ENCODE data around the gene CRTC3. TPM values are rescaled to one million over a fixed set of nuclear protein-coding genes. Genes with fewer than 3 reads are reported as not detected.
"Not testable (repeated sequence)": the region's sequence is repeated elsewhere in the genome, so short reads cannot be mapped to it uniquely, and the experiment has no call there.

The CRTC3 gene
- total RNA-seq, 2 donors from 2014 or later, result 10.5 to 13.0 TPM

- H3K4me3 ChIP-seq, result no peak overlapping the region
- H3K4me1 ChIP-seq, result no peaks in the 10 kb centered on the region
- no peak overlapping the region for H3K27ac ChIP-seq
- intact Hi-C loops (cut with DNase I), result no loop called here
- H3K36me3 ChIP-seq (replicated peaks in 1 of 2; ENCODE audit: insufficient read depth in 1 of 2, low read depth in 2 of 2), result peaks cover 0 to 28% of the 10 kb centered on the region in 2 donors
- 71 to 78% methylated on average over 4 of the region's 4 CpGs for WGBS, 2 donors
- no peaks in the 10 kb centered on the region for H3K27me3 ChIP-seq
- ATAC-seq (no peak), DNase-seq (no peak)
- TF ChIP-seq CTCF (IDR thresholded peaks at IDR 0.05), result no peak
- TF ChIP-seq POLR2A (IDR thresholded peaks at IDR 0.05), result no peak
- H3K9me3 ChIP-seq, result no peaks in the 10 kb centered on the region
These were observed 27.8 kb upstream of the CRTC3 start for GRCh38 chr15:90501898-90502297.

GRCh38 chr15:90510781-90511180 lies 18.9 kb upstream of the CRTC3 start:
- H3K27me3 ChIP-seq; H3K9me3 ChIP-seq; DNase-seq; H3K4me3 ChIP-seq; H3K27ac ChIP-seq; H3K4me1 ChIP-seq; ATAC-seq; intact Hi-C loops (cut with DNase I); H3K36me3 ChIP-seq (replicated peaks in 1 of 2; ENCODE audit: insufficient read depth in 1 of 2, low read depth in 2 of 2): not testable (repeated sequence)
- 94 to 97% methylated on average over 5 to 16 of the region's 29 CpGs for WGBS, 2 donors

- DNase-seq; intact Hi-C loops (cut with DNase I); H3K9me3 ChIP-seq; H3K4me3 ChIP-seq; H3K27me3 ChIP-seq; H3K4me1 ChIP-seq; ATAC-seq; H3K36me3 ChIP-seq (replicated peaks in 1 of 2; ENCODE audit: insufficient read depth in 1 of 2, low read depth in 2 of 2); H3K27ac ChIP-seq: not testable (repeated sequence)
- 93 to 96% methylated on average over 12 to 13 of the region's 13 CpGs for WGBS, 2 donors
These were observed 18.5 kb upstream of the CRTC3 start for GRCh38 chr15:90511211-90511618.

GRCh38 chr15:90512276-90512675 lies 17.4 kb upstream of the CRTC3 start:
- no peaks in the 10 kb centered on the region for H3K36me3 ChIP-seq (replicated peaks in 1 of 2; ENCODE audit: insufficient read depth in 1 of 2, low read depth in 2 of 2)
- intact Hi-C loops (cut with DNase I), result no loop called here
- no peaks in the 10 kb centered on the region for H3K27me3 ChIP-seq
- DNase-seq (no peak), ATAC-seq (no peak)
- H3K9me3 ChIP-seq, result no peaks in the 10 kb centered on the region
- TF ChIP-seq CTCF (IDR thresholded peaks at IDR 0.05), result no peak
- no peak overlapping the region for H3K27ac ChIP-seq
- no peak overlapping the region for H3K4me3 ChIP-seq
- H3K4me1 ChIP-seq, result no peaks in the 10 kb centered on the region
- WGBS, 2 donors, result 60 to 93% methylated on average over 2 of the region's 2 CpGs

- DNase-seq, result no peak
- no peak for ATAC-seq
- no peaks in the 10 kb centered on the region for H3K36me3 ChIP-seq (replicated peaks in 1 of 2; ENCODE audit: insufficient read depth in 1 of 2, low read depth in 2 of 2)
- no peak overlapping the region for H3K27ac ChIP-seq
- H3K27me3 ChIP-seq, result no peaks in the 10 kb centered on the region
- H3K9me3 ChIP-seq, result no peaks in the 10 kb centered on the region
- no peak overlapping the region for H3K4me3 ChIP-seq
- WGBS, 2 donors, result 92 to 95% methylated on average over 3 of the region's 3 CpGs
- intact Hi-C loops (cut with DNase I), result no loop called here
- no peaks in the 10 kb centered on the region for H3K4me1 ChIP-seq
- TF ChIP-seq POLR2A (IDR thresholded peaks at IDR 0.05) (no peak), CTCF (IDR thresholded peaks at IDR 0.05) (no peak)
These were observed 16.7 kb upstream of the CRTC3 start for GRCh38 chr15:90512981-90513380.

- Histone ChIP-seq H3K27ac (no peak overlapping the region), H3K9me3 (no peaks in the 10 kb centered on the region), H3K4me1 (no peaks in the 10 kb centered on the region), H3K36me3 (replicated peaks in 1 of 2; ENCODE audit: insufficient read depth in 1 of 2, low read depth in 2 of 2) (no peaks in the 10 kb centered on the region), H3K4me3 (no peak overlapping the region), H3K27me3 (no peaks in the 10 kb centered on the region)
- WGBS, 2 donors, result 72 to 81% methylated on average over 2 of the region's 2 CpGs
- DNase-seq, result no peak
- TF ChIP-seq POLR2A (IDR thresholded peaks at IDR 0.05) (no peak), CTCF (IDR thresholded peaks at IDR 0.05) (no peak)
- ATAC-seq, result no peak
- intact Hi-C loops (cut with DNase I), result no loop called here
These were observed 16.3 kb upstream of the CRTC3 start for GRCh38 chr15:90513448-90513847.

- H3K9me3 ChIP-seq; H3K27ac ChIP-seq; H3K4me3 ChIP-seq; intact Hi-C loops (cut with DNase I); H3K36me3 ChIP-seq (replicated peaks in 1 of 2; ENCODE audit: insufficient read depth in 1 of 2, low read depth in 2 of 2); H3K27me3 ChIP-seq; DNase-seq; ATAC-seq; H3K4me1 ChIP-seq: not testable (repeated sequence)
- WGBS, 2 donors, result 77 to 88% methylated on average over 2 of the region's 2 CpGs
These were observed 15.8 kb upstream of the CRTC3 start for GRCh38 chr15:90513893-90514292.
